Measurements from ENCODE around the gene COMT. TPM values are rescaled to one million over a fixed set of nuclear protein-coding genes. Genes with fewer than 3 reads are reported as not detected.

The COMT gene
- total and polyA plus RNA-seq, 9 of the 15 experiments (the other 6 are each of a cell fraction or from before 2014, with no cell fraction given): 12.5 to 351 (median 155) TPM

DNA sequence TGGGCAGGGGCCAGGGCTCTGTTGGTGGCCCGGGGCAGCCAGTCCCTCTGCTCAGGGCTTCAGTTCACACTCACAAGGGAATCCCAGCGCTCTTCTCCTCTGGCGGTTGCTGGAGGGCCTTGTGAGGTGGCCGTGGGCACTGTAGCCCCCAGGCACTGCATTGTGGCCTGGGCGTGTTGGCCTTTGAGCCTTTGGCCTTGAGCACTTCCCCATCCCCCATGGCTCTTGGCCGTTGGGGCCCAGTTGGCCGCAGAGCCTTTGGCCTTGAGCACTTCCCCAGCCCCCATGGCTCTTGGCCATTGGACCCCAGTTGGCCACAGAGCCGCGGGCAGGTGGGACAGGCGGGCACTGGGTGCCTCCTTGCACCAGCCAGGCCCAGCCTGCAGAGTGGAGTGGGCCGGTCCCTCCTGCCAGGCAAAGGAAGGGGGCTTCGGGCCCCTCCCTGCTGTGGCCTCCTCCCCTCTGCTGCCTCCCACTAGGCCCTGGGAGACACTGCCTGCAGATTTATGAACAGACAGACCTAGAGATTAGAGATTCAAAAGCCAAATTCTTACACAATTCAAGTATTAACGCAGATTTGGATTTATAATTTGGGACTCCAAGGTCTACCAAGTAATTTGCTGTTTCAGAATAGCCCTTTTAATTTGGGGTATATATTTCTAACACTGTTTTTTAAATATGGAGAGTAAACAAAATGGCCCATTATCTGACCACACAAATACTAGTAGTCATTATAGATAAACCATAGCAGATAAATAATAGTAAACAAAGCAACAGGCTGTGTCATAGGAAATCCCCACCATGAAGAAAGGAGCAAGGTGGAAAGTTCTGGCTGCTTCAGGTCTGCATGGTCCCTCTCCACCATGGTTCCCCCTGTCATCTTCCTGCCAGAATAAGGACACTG is 18.3 kb downstream of the COMT start (continued):
- TF ChIP-seq, protein P1, sequence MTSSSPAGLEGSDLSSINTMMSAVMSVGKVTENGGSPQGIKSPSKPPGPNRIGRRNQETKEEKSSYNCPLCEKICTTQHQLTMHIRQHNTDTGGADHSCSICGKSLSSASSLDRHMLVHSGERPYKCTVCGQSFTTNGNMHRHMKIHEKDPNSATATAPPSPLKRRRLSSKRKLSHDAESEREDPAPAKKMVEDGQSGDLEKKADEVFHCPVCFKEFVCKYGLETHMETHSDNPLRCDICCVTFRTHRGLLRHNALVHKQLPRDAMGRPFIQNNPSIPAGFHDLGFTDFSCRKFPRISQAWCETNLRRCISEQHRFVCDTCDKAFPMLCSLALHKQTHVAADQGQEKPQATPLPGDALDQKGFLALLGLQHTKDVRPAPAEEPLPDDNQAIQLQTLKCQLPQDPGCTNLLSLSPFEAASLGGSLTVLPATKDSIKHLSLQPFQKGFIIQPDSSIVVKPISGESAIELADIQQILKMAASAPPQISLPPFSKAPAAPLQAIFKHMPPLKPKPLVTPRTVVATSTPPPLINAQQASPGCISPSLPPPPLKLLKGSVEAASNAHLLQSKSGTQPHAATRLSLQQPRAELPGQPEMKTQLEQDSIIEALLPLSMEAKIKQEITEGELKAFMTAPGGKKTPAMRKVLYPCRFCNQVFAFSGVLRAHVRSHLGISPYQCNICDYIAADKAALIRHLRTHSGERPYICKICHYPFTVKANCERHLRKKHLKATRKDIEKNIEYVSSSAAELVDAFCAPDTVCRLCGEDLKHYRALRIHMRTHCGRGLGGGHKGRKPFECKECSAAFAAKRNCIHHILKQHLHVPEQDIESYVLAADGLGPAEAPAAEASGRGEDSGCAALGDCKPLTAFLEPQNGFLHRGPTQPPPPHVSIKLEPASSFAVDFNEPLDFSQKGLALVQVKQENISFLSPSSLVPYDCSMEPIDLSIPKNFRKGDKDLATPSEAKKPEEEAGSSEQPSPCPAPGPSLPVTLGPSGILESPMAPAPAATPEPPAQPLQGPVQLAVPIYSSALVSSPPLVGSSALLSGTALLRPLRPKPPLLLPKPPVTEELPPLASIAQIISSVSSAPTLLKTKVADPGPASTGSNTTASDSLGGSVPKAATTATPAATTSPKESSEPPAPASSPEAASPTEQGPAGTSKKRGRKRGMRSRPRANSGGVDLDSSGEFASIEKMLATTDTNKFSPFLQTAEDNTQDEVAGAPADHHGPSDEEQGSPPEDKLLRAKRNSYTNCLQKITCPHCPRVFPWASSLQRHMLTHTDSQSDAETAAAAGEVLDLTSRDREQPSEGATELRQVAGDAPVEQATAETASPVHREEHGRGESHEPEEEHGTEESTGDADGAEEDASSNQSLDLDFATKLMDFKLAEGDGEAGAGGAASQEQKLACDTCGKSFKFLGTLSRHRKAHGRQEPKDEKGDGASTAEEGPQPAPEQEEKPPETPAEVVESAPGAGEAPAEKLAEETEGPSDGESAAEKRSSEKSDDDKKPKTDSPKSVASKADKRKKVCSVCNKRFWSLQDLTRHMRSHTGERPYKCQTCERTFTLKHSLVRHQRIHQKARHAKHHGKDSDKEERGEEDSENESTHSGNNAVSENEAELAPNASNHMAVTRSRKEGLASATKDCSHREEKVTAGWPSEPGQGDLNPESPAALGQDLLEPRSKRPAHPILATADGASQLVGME (CRISPR knock-in tag; IDR thresholded peaks at IDR 0.05): 0 out of 2 replicates have a peak, but pooled peaks have one; percentile 19
- TF ChIP-seq NFIC (IDR thresholded peaks at IDR 0.05): 0 out of 2 replicates have a peak, but pooled peaks have one; percentile 18
- TF ChIP-seq, protein P2, sequence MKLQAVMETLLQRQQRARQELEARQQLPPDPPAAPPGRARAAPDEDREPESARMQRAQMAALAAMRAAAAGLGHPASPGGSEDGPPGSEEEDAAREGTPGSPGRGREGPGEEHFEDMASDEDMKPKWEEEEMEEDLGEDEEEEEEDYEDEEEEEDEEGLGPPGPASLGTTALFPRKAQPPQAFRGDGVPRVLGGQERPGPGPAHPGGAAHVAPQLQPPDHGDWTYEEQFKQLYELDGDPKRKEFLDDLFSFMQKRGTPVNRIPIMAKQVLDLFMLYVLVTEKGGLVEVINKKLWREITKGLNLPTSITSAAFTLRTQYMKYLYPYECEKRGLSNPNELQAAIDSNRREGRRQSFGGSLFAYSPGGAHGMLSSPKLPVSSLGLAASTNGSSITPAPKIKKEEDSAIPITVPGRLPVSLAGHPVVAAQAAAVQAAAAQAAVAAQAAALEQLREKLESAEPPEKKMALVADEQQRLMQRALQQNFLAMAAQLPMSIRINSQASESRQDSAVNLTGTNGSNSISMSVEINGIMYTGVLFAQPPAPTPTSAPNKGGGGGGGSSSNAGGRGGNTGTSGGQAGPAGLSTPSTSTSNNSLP (IDR thresholded peaks at IDR 0.05; ENCODE audit: borderline replicate concordance, low read depth, low read length): no peak
- no peak for TF ChIP-seq LARP7 (IDR thresholded peaks at IDR 0.05)
- TF ChIP-seq POLR2AphosphoS2 (IDR thresholded peaks at IDR 0.05; ENCODE audit: low read length): peak; percentile 40; the same call in 1 of the 2 replicates
- TF ChIP-seq, protein P3, sequence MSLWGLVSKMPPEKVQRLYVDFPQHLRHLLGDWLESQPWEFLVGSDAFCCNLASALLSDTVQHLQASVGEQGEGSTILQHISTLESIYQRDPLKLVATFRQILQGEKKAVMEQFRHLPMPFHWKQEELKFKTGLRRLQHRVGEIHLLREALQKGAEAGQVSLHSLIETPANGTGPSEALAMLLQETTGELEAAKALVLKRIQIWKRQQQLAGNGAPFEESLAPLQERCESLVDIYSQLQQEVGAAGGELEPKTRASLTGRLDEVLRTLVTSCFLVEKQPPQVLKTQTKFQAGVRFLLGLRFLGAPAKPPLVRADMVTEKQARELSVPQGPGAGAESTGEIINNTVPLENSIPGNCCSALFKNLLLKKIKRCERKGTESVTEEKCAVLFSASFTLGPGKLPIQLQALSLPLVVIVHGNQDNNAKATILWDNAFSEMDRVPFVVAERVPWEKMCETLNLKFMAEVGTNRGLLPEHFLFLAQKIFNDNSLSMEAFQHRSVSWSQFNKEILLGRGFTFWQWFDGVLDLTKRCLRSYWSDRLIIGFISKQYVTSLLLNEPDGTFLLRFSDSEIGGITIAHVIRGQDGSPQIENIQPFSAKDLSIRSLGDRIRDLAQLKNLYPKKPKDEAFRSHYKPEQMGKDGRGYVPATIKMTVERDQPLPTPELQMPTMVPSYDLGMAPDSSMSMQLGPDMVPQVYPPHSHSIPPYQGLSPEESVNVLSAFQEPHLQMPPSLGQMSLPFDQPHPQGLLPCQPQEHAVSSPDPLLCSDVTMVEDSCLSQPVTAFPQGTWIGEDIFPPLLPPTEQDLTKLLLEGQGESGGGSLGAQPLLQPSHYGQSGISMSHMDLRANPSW (CRISPR knock-in tag; IDR thresholded peaks at IDR 0.05): 0 out of 2 replicates have a peak, but pooled peaks have one; percentile 44
- TF ChIP-seq, protein P4, sequence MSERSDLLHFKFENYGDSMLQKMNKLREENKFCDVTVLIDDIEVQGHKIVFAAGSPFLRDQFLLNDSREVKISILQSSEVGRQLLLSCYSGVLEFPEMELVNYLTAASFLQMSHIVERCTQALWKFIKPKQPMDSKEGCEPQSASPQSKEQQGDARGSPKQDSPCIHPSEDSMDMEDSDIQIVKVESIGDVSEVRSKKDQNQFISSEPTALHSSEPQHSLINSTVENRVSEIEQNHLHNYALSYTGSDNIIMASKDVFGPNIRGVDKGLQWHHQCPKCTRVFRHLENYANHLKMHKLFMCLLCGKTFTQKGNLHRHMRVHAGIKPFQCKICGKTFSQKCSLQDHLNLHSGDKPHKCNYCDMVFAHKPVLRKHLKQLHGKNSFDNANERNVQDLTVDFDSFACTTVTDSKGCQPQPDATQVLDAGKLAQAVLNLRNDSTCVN (CRISPR knock-in tag; IDR thresholded peaks at IDR 0.05): no peak
- peak; percentile 38 for TF ChIP-seq KAT2B (IDR thresholded peaks at IDR 0.05; ENCODE audit: low read depth, low read length)
- TF ChIP-seq FOXK2 (conservative IDR thresholded peaks at IDR 0.05 in 1 of 2, IDR thresholded peaks at IDR 0.05 in 1 of 2; ENCODE audit: low read depth in 2 of 2): no peak
- TF ChIP-seq, protein P5, sequence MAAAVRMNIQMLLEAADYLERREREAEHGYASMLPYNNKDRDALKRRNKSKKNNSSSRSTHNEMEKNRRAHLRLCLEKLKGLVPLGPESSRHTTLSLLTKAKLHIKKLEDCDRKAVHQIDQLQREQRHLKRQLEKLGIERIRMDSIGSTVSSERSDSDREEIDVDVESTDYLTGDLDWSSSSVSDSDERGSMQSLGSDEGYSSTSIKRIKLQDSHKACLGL (CRISPR knock-in tag; IDR thresholded peaks at IDR 0.05; ENCODE audit: borderline replicate concordance, poor library complexity, severe bottlenecking): no peak
- peak; percentile 63 to 79; a peak in 3 of 4 replicates for TF ChIP-seq MAZ (CRISPR knock-in tag; conservative IDR thresholded peaks at IDR 0.05 in 1 of 2, IDR thresholded peaks at IDR 0.05 in 1 of 2)
- no peak for TF ChIP-seq ZNF212 (CRISPR knock-in tag; IDR thresholded peaks at IDR 0.05)
- no peak for TF ChIP-seq ZFP36 (IDR thresholded peaks at IDR 0.05; ENCODE audit: low read depth, low read length, partially characterized antibody)
